GM21825 (cell line): ENCODE results near the gene SGPL1.
"Not testable (repeated sequence)": the region's sequence is repeated elsewhere in the genome, so short reads cannot be mapped to it uniquely, and the experiment has no call there.

Source experiments
- ATAC-seq: cut with Tn5 transposase; IDR thresholded peaks from one replicate; pipeline ENCODE4 v1.9.1; 2021; ENCODE audit warnings: mild to moderate bottlenecking, moderate library complexity; ENCODE audit not compliant: unreplicated experiment

SGPL1 gene

GRCh38 chr10:70840836-70841235, 25.1 kb downstream of the SGPL1 start:
- ATAC-seq, result no peak

DNA sequence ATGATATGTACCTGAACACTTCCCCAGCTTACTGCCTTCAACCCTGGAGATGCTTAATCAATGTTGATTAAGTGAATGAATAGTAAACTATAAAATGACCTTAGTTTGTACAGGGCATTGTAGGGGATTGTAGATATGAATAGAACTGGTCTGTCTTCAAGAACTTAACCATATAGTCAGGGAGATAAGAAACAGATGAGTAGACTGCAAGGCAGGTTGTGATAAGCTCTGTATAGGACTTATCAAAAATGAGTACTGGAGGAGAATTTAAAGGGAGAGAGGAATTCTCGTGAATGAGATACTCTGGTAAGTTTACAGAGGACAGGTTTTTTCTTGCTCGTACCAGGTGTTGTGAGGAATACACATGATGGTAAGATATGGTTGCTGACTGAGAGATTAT, 27.6 kb downstream of the SGPL1 start:
- ATAC-seq, result no peak

GRCh38 chr10:70843776-70844489, 28.2 kb downstream of the SGPL1 start:
- ATAC-seq, result no peak

DNA sequence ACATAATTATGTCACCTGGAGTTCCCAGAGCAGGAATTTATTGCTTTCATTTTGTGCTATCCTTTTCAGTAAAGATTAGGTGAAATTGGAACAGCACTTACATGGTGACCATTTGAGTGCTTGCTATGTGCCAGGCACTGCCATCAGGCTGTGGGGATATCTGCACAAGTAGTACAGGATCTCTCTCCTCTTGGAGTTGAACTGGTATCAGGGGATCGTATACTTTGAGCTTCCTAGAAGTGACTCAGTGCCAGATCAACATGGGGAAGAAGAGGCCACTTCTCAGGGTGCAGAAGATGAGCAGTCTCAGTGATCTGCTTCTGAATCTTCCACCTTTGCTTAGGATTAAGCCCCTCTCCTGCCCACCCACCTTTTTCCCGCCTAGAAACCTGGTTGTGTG, 29.5 kb downstream of the SGPL1 start:
- ATAC-seq, result no peak

DNA sequence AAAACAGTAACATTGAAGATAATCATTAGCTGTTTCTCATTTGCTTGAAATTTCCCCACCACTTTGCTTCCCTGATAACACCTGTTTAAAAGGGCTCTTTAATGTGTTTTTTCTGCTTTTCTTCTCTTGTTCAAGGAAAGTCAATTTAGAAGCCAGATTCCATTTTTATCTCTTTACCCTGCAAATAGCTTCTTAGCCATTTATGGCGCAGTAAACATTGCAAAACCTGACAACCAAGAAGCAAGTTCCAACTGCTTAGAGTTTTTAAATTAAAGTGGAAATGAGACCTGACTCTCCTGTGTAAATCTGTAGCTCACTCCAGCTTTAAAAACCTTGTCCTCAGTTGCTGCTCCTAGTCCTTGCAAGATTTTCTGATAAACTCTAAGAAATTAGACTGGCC, 30.1 kb downstream of the SGPL1 start:
- ATAC-seq, result no peak

DNA sequence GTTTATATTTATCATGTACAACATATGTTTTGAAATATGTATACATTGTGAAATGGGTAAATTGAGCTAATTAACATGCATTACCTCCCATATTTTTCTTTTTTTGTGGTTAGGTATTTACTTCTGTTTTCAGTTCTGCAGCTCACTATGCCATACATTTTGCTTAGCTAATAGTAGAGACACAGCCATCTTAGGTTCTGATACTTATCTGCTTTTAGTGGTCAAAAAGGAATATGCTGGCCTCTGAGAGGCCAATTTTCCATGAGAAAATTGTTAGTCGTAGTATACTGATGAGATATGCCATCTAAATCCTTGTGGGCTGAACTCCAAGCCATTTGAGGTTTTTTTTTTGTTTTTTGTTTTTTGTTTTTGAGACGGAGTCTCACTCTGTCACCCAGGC, 31.0 kb downstream of the SGPL1 start:
- no peak for ATAC-seq

DNA sequence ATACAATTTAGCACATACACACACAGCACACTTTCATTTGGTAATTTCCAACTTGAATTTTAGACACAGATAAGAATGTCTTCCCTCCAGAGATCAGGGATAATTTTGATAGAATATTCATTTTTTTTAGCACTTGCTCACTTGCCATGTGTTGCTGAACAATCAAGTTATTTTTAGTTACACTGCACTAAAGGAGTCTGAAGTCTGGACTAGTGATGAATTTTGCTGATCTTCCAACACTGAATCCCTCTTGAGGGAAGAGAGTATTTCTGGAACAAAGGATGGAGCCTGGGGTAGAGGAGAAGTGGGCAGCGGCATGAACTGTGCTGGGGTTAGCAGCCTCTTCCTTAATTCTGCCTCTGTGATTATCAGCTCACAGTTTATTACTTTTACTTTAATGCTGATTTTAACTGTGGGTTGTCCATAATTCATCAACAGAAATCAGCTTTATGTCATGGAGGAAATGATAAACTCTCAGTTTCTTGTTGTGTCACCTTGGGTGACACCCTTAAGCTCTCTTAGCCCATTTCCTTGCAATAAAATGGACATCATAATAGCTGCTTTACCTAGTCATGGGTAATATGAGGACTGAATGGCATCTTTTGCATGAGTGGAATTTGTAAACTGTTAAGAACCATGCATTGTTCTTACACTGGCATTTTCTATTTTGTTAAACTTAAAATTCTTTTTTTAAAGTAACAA, 32.1 kb downstream of the SGPL1 start:
- ATAC-seq, result no peak

DNA sequence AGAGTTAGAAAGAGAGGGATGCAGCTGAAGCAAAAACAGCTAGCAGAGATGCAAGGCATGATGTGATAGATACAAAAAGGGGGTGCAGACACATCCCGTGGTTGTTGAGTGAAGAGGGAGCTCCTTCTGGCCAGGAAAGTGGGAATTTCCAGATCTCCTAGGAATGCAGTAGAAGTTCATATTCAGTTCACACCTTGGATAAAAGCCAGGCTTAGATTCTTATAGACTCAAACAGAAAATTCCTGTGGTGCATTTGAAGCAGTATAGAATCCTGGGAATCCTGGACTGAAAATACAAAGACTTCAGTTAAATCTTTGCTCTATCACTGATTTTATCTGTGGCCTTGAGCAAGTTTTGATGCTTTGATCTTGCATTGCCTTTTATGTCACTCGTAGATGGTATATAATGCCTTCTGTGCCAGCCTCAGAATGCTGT, 33.9 kb downstream of the SGPL1 start:
- no peak for ATAC-seq

GRCh38 chr10:70850097-70850496, 34.3 kb downstream of the SGPL1 start:
- no peak for ATAC-seq

DNA sequence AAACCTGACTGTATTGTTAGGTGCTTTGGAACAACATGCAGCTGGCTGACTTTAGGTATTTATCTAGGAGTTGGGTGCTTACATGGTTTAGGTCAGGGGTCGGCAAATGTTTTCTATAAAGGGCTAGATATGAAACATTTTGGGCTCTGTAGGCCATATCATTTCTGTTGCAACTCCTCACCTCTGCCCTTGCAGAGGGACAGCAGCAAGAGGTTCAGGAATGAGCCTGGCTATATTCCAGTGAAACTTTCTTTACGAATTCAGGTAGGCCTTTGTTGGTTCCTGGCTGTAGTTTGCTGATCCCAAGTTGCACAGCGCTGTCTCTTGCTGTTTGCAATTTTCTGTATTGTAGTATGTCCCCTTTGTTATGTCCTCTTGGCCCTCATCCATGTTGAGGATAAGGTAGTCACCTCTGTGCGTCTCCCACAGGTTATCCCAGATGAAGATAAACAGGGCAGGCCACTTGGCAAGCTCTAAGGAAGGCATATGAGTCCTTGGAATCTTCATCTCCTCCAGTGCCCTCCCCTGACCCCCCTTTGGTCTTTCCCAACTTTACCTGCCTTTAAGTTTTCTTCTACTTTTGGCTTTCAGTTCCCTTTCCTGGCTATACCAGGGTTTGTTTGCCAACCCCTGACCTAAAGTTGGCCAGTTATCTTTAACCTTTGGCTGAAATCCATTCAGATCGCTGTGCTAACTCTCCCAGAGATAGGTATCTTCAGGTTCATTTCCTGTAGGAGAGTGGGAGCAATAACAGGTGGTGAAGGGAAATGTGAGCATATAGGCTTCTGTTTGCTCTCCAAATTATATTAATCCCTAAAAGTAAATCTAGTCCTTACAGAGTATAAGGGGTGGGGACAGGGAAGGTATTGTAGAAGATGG, 36.1 kb downstream of the SGPL1 start:
- no peak for ATAC-seq

DNA sequence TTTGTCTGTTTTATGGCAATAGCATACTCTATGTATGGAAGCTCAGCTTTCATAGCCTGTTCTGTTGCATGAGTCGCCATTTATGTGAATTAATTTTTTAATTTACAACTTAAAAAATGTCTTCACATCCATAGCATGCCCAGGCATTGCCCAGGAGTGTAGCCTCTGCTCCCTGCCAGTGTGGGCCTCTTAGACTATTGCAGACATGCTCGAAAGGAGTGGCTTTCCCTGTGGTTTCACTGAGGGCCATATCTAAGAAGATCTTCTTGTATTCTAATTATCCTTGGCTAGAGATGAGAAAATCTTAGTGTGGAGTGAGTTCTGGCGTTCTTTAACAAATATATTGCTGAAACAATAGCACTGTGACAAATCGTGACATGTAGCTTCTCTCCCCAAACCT, 37.3 kb downstream of the SGPL1 start:
- ATAC-seq, result no peak

GRCh38 chr10:70853457-70853856, 37.7 kb downstream of the SGPL1 start:
- no peak for ATAC-seq

- ATAC-seq, result no peak
Measured at GRCh38 chr10:70856454-70856853, 40.7 kb downstream of the SGPL1 start.

DNA sequence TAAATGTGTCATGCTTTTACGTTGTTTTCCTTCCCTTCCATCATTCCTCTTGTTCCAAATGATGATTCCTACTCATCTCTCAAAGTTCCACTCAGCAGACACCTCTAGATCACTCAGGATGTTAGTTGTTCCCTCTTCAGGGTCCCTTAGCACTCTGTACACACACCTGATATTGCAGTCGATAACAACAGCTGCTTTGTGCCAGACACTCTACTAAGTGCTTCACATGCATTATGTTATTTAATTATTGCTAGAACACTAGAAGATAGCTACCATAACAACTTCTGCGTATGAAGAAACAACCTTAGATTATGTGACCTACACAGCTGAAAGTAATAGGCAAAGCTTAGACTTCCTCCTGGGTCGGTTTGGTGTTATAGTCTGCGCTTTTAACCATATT, 43.0 kb downstream of the SGPL1 start:
- ATAC-seq, result no peak

DNA sequence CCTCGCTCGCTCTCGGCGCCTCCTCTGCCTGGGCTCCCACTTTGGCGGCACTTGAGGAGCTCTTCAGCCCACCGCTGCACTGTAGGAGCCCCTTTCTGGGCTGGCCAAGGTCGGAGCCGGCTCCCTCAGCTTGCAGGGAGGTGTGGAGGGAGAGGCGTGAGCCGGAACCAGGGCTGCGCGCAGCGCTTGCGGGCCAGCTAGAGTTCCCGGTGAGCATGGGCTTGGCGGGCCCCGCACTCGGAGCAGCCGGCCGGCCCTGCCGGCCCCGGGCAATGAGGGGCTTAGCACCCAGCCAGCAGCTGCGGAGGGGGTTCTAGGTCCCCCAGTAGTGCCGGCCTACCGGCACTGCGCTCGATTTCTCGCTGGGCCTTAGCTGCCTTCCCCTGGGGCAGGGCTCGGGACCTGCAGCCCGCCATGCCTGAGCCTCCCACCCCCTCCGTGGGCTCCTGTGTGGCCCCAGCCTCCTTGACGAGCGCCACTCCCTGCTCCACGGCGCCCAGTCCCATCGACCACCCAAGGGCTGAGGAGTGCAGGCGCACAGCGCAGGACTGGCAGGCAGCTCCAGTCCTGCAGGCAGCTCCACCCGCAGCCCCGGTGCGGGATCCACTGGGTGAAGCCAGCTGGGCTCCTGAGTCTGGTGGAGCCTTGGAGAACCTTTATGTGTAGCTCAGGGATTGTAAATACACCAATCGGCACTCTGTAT, 45.9 kb downstream of the SGPL1 start:
- ATAC-seq, result not testable (repeated sequence)

DNA sequence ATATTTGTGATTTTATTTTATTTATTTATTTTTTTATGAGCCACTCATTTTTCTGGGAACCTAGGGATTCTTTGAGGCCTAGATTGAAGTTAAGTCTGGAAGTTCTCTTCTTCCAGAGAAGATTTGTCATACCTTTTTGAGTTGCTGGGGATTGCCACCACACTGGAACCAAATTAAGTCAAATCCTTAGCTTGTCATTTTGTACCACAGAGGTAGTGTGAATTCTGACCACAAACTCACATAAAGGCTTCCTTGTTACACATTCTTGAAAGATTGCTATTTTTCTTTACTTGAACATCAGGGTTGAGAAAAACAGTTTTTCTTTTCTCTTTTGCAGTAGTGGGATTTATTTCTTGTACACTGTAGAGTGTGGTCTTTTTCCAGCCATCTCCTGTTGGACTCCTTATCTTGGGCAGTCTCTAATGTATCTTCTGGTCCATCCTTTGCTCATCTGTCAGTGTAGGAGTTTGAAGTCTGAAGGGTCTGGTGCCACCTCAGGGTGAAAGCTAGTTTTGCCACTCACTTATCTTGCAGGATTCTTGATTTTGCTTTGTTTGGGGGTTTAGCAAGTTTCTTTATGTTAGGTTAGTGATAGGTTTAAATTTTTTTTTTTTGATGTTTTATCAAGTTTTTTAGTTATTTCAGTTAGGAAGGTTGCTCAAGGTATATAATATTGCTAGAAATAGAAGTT, 47.9 kb downstream of the SGPL1 start:
- ATAC-seq, result no peak

GRCh38 chr10:70864935-70865334, 49.2 kb downstream of the SGPL1 start:
- ATAC-seq, result no peak

GRCh38 chr10:70866424-70866823, 50.7 kb downstream of the SGPL1 start:
- no peak for ATAC-seq

GRCh38 chr10:70872291-70872690, 56.5 kb downstream of the SGPL1 start:
- ATAC-seq, result no peak

GRCh38 chr10:70874061-70874460, 58.3 kb downstream of the SGPL1 start:
- no peak for ATAC-seq
